Activated CD8-positive, alpha-beta memory T cell treated with anti-CD3 and anti-CD28 coated beads, Interleukin-2, amount 50 U/mL, for 24 hours (primary cell): ENCODE data around the gene GOLGB1.
"Not testable (repeated sequence)": the region's sequence is repeated elsewhere in the genome, so short reads cannot be mapped to it uniquely, and the experiment has no call there.

Source experiments
- DNase-seq: peaks from one replicate; pipeline ENCODE4 v3.0.0-alpha.2; 2020; ENCODE audit errors: extremely low read depth

GOLGB1 gene

DNA sequence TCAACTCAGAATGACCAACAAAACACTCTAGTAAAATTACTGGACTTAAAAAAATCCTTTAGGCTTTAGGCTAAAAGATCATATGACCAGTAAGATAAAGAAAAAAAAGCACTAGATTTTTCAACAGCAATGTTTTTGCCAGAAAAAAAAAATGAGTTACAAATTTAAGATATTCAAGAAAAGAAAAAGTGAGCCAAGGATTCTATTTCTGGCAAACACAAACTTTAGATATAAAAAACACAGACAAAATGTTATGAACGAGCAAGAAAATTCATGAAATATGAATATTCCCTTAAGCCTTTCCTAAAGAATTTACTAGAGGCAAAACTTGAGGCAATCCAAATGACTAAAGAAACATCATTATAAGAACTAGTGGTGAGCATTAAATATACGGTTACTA is 8.6 kb downstream of the GOLGB1 start:
- DNase-seq = no peak

DNA sequence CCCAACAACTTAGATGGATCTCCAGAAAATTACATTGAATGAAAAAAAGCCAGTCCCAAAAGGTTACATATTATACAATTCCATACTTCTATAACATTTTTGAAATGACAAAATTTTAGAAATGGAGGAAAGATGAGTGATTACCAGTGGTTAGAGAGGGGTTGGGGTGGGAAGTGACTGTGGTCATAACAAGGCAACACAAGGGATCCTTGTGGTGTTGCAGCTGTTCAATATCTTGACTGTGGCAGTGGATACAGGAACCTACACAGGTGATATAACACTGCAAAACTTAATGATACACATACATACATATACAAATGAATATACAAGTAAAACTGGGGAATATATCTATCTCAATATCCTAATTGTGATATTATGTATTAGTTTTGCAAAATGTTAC is 9.6 kb downstream of the GOLGB1 start:
- no peak for DNase-seq

DNA sequence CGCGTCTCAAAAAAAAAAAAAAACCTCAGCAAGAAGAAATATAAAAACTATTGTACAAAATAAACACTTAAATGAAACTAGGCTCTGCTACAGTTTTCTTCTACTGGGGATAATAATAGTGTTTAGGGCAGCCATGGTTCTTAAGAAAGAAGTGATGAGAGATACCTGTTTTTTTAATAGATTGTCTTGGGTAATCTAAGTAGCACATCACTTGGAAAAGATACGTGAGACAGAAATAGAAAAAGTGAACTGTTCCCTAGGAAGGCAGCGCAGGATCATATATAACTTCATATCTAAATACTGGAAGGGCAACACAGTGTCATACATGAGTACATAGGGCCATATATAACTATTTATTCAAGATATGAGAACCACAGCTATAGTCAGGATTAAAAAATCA is 11.9 kb downstream of the GOLGB1 start:
- DNase-seq = no peak

DNA sequence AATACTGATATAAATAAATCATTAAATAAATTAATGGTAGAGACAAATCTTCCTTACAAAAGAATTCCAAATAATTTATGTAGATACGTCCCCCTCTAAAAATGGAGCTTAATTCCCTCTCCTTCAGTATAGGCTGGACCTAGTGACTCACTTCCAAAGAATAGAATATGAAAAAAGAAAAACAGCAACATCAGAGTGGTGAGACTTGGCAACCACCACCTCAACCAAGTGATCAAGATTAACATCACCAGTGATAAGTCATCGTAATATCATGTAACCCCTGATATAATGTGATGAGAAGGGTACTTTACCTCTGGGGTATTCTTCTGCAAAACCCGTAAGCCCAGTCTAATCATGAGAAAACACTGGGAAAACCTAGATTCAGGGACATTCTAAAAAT is 13.4 kb downstream of the GOLGB1 start:
- no peak for DNase-seq

DNA sequence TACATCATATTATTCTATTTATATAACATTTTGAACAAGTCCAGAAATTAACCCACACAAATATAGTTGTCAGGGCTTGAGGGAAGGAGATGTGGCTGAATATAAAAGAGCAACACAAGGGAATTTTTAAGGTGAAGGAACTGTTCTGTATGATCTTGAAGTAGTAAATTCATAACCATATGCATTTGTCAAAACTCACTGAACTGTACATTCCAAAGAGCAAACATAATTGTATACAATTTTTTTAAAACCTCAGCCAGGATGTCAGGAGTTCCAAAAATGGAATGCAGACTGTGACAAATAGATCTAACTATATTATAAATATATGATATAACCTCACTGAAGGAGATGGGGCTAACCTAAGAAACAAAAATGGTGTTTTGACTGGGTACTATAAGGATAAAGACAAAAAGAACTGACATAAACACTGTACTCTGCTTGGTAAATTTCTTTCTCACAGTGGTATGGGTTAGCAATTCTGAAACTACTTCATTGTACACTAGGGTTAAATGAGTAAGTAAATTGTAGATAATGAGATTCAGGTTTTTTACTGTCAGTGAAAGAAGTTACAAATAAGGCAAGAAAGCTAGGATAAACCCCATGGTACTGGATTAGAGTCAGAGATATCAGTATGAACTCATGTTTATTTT is 14.4 kb downstream of the GOLGB1 start:
- DNase-seq = no peak

DNA sequence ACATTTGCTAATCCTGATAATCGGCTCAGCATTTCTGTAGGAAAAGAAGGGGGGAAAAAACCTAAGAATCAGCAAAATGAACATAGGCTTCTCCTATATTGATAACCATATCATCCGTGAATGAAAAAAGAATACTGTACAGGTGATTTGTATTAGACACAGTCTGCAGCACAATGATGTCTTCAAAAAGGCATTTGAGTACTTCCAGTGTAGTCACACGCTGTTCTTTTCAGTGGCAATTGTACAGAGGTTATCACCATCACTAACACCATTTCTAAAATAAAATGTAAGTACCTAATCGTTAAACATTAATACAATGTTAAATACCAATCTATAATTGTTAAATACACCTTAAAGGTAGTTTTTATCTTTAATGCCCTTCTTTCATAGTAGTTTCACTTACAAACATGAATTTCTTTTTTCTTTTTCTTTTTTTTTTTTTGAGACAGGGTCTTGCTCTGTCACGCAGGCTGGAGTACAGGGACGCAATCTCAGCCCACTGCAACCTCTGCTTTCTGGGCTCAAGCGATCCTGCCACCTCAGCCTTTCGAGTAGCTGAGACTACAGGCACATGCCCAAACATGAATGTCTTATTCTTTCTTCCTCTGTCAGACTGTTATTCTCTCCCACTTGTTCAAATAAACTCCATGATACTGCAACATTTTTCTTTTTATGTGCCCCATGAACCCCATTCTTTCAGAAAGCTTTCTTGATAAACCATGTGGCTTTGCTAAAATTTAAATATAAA is 18.4 kb downstream of the GOLGB1 start:
- DNase-seq = no peak

DNA sequence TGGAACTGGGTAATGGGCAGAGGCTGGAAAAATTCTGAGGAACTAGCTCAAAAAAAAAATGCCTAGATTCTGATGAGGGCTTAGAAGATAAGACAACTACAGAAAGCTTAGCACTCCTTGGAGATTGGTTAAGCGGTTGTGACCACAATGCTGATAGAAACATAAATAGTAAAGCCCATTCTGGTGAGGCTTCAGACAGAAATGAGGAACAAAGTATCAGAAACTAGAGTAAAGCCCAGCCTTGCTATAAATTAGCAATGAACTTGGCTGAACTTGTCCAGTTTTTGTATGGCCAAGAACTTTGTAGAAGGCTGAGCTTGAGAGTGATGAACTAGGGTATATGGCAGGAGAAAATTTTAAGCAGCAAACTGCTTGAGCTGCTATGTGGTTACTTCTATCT is 25.4 kb downstream of the GOLGB1 start:
- DNase-seq = no peak

DNA sequence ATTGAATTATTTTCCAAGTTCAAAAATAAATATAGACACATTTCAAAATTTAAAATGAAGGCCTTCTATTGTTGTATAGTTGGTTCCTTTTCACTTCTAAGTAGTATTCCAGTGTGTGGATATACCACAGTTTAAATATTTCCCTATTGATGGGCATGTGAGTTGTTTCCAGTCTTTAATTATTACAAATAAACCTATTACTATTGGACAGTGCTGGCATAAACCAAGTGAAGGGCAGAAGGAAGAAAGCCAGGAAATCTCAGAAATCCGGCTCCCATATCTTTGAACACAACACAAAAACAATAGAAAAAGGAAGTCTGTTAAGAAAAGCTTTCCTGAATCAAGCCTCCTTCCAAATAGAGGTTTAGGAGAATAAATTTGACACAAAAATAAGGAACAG is 26.1 kb downstream of the GOLGB1 start:
- DNase-seq = no peak

DNA sequence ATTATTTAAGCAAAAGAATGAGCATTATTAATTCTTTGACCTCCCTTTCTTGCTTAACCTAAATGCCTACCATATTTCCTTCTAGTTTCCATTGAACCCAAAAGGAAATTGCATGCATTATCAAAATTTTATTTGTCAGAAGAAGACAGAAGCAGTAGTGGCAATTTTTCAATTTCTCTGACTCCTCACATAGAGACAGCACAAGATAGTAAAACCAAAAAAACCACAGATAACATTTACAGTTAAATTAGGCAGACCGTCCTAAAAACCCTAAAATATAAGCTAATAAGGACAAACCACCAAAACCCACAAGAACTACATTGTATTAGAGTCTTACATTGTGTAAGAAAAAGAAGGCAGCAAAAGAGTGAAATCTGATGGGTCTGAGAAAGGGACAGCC is 27.1 kb downstream of the GOLGB1 start:
- no peak for DNase-seq

DNA sequence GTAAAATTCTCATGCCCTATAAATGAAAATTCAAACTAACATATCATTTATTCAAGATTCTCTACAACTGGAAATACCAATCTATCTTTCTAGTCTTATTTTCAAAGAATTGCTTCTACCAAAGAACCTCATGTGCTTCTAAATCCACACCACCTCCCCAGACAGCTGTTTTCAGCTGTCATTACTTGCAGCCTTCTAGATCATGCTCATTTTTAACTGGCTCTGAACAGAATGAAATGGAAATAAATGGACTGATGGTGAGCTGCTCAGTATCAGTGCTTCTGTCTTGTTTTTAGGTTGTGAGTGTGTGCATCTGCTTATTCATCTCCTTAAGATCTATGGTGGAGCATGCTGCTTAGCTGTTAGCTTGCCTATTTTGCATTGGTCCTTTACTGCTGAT is 29.4 kb downstream of the GOLGB1 start:
- DNase-seq = no peak

DNA sequence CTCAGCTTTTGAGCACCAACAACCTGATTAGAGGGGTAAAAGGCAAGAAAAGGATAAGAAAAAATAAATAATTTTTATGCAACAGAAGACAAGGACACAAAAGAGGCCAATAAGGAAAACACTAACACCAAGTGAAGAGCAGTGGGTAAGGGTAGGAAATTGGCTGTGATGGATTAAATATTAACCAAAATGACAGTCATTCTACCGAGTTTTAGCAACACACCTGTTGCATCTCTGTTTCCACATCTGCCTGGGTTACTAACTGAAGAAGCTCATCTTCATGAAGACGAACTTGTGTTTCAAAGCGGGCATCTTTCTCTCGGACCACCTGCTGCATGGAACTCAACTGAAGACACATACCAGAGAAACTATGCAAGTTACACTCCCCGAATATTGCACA is 30.1 kb downstream of the GOLGB1 start:
- DNase-seq = no peak

DNA sequence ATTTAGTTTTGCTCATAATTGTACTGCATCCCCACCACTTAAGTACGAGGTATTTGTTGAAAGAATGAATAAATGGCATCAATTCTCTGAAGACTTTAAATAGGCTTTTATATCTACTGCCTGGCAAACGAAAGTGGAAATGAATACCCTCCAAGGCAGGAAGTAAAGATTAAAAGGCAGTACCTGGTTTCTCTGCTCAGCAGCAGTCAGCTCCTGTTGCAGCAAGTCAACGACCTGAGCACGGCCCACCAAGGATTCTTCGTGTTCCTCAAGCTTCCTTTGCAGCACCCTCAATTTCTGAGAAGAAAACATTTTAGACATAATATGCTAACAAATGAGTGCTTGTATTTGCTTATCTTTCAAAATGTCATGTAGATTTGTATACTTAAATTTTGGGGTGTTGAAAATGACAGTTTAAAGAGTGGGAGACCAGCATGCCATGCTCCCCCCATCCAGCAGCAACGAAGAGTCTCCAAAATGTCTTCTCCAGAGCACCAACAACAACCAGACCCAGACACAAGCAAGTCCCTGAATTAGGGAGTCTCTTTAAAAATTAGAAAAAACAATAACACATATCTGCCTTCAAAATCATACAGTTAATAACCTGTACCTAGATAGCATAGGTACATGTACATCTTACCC is 31.2 kb downstream of the GOLGB1 start:
- DNase-seq = no peak

DNA sequence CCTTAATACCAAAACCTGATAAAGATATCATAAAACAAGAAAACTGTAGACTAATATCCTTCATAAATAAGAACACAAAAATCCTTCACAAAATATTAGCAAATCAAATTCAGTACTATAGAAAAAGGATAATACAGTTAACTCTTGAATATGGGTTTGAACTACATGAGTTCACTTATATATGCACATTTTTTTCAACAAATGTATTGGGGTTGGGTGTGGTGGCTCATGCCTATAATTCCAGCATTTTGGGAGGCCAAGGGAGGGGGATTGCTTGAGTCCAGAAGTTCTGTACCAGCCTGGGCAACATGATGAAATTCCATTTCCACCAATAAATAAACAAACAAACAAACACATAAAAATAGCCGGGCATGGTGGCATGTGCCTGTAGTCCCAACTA is 39.2 kb downstream of the GOLGB1 start:
- DNase-seq = no peak

DNA sequence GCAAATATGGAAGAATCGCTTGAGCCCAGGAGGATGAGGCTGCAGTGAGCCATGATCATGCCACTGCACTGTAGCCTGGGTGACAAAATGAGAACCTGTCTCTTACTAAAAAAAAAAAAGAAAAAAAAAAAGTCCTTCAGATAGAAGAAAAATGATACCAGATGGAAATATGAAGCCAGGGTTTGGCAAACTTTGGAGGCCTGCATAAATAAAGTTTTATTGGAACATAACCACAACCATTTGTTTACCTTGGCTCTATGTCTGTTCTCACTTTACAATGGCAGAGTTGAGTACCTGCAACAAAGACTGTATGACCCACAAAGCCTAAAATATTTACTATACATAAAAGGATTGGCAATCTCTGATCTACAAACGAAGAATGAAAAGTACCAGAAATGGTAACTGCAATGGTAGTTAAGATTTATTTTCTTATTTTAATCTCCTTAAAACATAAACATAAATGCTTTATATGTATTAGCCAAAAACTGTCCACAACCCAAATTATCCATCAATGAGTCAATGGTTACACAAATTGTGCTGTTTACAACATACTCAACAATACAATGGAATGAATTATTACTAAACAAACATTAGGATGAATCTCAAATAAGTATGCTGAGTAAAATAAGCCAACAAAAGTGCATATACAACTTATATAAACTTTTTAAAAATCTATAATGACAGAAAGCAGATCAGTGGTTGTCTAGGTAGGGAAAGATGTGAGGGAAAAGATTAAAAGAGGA is 41.8 kb downstream of the GOLGB1 start:
- DNase-seq = no peak

DNA sequence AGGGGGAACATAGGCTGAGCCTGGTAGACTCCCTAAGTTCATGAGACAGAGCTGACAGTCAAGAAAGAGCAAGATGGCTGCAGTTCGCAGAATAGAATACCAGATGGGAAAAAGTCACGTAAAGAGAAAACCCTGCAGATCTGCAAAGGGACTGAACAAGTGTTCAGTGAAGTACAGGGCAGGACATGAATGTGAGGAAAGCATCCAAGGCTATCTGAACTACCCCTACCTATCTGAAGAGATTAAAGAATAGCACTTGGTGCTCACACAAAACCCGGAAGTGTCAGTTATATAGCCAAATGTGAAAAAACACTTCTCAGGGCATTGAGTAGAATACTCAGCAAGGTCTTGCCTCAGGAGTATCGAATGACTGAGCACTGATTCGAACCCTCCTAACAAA is 44.0 kb downstream of the GOLGB1 start:
- DNase-seq = no peak

DNA sequence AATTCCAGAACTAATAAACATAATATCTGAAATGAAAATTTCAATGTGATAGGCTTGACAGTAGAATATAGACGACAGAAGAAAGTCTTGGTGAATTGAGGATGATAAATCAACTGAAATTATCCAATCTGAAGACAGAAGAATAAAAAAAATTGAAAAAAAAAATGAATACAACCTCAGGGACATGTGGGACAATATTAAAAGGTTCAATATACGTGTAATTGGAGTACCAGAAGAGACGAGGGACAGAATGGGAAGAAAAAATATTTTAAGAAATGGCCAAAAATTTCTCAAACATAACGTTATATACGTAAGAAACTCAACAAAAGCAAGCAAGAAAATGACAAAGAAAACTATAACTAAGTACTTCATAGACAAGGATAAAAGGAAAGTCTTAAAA is 45.6 kb downstream of the GOLGB1 start:
- no peak for DNase-seq

DNA sequence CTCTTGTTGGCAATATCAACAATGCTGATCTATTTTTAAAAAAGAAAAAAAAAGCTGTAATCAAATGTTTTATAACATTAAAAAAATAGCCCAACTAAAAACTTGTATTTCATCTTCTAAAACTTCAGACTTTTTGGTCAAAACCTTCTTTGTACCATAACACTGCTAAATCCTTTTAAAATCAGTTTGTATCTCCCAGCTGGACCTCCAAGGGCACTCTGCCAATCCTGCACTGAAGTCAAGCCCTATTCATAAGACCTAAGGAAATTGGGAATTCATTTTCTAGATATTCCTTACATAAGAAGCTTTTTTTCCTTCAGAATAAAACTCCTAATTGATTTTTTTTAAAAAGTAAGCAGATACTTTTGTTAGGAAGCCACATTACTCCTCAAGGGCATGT is 50.6 kb downstream of the GOLGB1 start:
- no peak for DNase-seq

DNA sequence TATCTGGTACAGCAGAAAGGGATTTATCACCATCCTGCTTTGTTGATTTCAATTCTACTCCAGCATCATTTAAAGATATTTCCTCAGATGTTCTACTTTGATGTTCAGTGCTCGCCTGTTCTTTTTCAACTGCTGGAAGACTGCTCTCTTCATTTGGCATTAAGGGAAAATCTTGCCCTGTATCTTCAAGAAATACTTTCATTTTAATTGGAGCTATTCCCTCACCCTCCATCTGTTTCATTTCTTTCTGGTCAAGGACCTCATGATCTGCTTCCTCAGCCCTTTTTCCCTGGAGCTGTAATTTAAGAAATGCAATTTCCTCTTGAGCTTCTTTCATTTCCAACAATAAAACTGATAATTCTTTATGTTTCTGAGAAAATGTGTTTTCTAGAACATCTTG is 51.1 kb downstream of the GOLGB1 start:
- DNase-seq = no peak

DNA sequence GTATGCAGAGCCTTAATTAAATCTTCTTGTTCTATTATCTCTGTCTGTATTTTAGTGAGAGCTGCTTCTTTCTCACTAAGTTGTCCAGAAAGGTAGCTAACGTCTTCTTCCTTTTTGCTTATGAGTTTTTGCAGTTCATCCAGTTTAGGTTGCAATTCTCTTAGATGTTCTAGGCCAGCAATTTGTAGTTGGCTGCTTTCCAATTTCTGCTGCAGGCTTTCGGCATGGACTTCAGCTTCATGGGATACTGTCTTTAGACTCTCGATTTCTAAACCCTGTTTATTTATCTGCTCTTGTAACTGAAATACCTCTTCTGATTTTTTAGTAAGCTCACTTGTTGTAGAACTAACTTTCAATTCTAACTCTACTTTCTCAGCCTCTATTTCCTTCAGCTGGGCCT is 53.4 kb downstream of the GOLGB1 start:
- DNase-seq = no peak

DNA sequence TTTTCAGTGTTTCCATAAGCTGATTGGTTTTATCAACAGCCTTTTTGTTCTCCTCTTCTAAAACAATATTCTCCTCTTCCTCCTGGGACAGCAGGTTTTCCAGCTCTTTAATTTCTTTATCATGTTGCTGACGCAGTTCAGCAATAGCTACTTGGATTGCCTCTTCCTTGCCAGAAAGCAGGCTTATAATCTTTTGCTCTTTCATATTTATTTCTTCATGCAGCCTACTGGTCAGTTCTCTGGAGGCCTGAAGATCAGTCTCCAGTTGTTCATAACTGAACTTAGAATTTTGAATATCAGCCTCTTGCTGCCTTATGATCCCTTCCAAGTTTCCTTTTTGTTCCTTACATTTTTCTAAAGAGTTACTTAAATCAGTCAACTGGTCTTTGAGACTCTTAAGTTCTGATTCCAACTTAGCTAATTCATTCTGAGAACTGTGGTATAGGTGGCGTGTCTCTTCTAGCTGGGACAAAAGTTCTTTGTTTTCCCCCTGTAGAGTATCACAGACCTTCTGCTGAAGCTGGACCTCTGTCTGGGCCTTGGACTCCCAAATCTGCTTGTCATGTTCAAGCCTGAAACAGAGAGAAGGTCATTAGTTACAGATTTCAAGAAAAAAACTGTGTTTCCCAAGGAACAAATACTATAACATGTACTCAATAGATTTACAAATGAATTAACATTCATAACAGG is 57.4 kb downstream of the GOLGB1 start:
- DNase-seq = no peak

DNA sequence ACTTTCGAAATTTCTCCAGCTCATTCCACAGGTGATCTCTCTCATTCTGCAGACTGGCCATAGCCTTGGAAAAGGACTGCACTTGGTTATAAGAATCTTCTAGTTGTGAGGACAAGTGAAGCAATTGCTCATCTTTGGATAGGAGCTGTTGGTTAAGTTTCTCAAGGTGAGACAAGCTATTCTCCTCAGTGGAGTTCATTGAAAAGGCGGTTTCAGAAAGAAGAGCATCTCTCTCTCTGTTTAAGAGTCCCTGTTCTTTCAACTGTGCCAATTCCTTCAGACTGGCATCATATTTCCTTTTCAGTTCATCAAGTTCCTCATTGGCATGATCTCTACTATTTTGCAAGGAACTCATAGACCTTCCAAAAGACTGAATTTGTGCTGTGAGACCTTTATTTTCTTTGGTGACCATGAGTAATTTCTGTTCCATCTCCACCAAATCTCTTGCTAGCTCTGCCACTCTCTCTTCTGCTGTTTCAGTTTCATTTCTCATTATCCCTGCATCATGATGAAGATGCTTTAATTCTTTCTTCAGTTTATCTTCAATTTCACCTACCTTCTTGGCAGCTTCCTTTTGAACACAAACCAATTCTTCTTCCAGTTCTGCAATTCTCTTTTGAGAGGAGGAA is 58.6 kb downstream of the GOLGB1 start:
- no peak for DNase-seq

DNA sequence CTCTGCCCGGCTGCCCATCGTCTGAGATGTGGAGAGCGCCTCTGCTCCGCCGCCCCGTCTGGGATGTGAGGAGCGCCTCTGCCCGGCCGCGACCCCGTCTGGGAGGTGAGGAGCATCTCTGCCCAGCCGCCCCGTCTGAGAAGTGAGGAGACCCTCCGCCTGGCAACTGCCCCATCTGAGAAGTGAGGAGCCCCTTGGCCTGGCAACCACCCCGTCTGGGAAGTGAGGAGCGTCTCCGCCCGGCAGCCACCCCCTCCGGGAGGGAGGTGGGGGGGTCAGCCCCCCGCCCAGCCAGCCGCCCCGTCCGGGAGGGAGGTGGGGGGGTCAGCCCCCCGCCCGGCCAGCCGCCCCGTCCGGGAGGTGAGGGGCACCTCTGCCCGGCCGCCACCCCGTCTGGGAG is 60.8 kb downstream of the GOLGB1 start:
- not testable (repeated sequence) for DNase-seq
